Stimulated activated CD4-positive, alpha-beta T cell treated with anti-CD3 and anti-CD28 coated beads, TNF-alpha, amount 100 ng/mL, for 4 hours (primary cell): Measurements from ENCODE around the gene WBP2.

Source experiments
- DNase-seq, 3 experiments: peaks; one replicate each; pipeline ENCODE4 v3.0.0-alpha.2; 2020; ENCODE audit warnings: low read depth in 3 of 3

WBP2 gene

GRCh38 chr17:75845058-75845711 lies 9.9 kb downstream of the WBP2 start:
- DNase-seq = peak in 1 of 3 experiments; percentile 21

- no peak for DNase-seq
Measured at GRCh38 chr17:75844530-75845057, 10.5 kb downstream of the WBP2 start.

GRCh38 chr17:75843577-75844529 lies 11.3 kb downstream of the WBP2 start, which contains the start of gene UNC13D:
Gene UNC13D, minus strand, starts transcription at chr17:75844404. Its CDS starts 67 bp downstream, at chr17:75844337.
- DNase-seq = peak in 1 of 3 experiments; percentile 37

- DNase-seq = no peak
Measured at GRCh38 chr17:75842963-75843576, 12.1 kb downstream of the WBP2 start.

- no peak for DNase-seq
Measured at GRCh38 chr17:75842411-75842810, 12.7 kb downstream of the WBP2 start.

DNA sequence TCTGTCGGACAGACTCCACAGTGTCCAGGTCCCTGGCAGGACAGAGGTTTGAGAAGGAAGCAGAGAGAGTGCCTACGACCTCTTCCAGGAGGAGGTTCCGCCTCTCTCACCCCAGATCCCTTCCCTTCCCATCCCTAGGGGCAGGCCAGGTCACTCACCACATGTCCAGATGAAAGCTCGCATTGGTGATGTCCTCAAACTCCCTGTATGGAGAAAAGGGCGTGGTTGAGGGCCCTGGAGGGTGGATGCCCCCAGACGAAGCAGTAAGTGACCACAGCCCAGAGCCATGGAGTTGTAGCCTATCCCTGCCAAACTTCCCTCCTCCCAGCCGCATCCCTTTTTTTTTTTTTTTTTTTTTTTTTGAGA lies 14.4 kb downstream of the WBP2 start:
- DNase-seq = no peak

- DNase-seq = no peak
Measured at GRCh38 chr17:75839942-75840798, 15.0 kb downstream of the WBP2 start.

- DNase-seq = no peak
Measured at GRCh38 chr17:75838410-75838809, 16.7 kb downstream of the WBP2 start.

GRCh38 chr17:75837899-75838298 lies 17.2 kb downstream of the WBP2 start:
- no peak for DNase-seq

DNA sequence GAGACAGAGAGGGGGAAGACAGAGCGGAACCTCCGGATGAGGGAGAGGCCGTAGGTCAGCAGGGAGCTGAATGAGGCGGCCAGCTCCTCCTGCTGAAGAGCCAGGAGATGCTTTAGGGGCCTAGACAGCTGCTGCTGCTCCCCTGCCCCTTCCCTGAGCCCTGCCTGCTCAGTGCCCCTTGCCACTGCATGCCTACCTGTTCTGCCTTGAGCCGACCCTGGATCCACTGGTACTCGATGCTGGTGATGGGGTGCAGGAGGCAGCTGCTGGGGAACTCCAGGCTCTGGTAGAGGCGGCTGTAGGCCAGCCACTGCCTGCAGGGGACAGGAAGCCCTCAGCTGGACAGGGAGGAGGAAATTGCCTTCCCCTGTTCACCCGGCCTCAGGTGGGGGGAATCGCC lies 18.5 kb downstream of the WBP2 start:
- no peak for DNase-seq

GRCh38 chr17:75835654-75835987 lies 19.5 kb downstream of the WBP2 start:
- DNase-seq = no peak

GRCh38 chr17:75834928-75835653 lies 20.0 kb downstream of the WBP2 start:
- no peak for DNase-seq

- no peak for DNase-seq
Measured at GRCh38 chr17:75834279-75834920, 20.7 kb downstream of the WBP2 start.

DNA sequence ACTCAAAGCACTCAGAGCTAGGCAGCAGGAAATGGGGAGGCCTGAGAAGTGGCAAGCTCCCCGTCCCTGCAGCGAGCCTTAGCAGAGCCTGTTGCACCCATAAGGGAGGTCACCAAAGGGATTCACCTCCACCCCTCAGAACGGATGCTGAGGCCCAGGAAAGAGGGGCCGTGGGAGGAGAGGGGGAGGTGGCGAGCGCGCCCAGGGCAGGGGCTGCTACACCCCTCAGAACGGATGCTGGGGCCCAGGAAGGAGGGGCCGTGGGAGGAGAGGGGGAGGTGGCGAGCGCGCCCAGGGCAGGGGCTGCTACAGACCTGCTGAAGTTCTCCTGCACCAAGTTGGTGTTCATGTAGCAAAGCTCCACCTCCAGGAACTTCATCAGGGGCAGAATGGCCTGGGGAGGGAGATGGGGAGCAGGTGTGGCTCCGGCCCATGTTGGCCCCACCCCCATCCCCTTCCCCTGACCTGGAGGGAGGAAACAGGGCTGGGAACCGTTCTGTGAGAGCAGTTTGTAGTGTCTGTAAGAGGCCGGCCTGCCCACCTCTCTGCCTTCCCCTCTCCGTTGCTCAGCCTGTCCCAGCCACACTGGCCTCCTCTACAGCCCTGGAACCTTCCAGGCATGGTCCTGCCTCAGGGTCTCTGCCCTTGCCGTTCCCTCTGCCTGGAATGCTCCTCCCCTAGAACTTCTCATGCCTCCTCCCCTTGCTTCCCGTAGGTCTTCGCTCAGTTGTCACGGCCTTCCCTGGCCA lies 22.3 kb downstream of the WBP2 start:
- no peak for DNase-seq

- no peak for DNase-seq
Measured at GRCh38 chr17:75832164-75832651, 22.9 kb downstream of the WBP2 start.

DNA sequence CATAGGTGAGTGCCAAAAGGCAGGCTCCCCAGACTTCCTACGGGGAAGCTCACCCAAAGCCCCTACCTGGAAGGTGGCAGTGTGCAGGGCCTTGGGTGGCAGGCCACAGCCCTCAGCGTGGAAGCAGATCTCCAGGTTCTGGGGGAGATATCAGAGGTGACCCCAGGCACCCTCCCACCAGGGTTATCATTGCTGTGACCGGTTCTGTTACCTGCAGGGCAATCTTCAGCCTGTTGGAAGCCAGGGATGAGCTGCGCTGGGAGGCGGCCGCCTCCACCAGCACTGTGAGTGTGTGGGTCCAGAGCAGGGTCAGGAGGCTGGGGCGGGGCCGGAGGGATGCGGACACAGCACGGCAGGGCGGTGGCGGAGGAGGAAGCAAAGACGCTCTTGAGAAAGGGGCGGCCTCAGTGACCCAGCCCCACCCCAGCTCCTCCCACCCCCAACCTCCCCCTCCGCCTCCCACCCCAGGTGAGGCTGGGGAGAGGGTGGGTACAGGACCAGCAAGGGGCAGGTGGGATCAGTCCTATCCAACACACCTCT lies 24.0 kb downstream of the WBP2 start:
- DNase-seq = no peak

GRCh38 chr17:75830164-75831031 lies 24.7 kb downstream of the WBP2 start:
- DNase-seq = no peak

- DNase-seq = no peak
Measured at GRCh38 chr17:75829747-75830146, 25.4 kb downstream of the WBP2 start.
